Measurements from ENCODE around the gene STK32C.

- TF ChIP-seq CTCF (IDR thresholded peaks at IDR 0.05; ENCODE audit: insufficient read depth, low read length) (no peak), POLR2AphosphoS5 (IDR thresholded peaks at IDR 0.05; ENCODE audit: low read depth) (no peak), GABPA (IDR thresholded peaks at IDR 0.05; ENCODE audit: low read depth) (no peak), SPI1 (IDR thresholded peaks at IDR 0.05; ENCODE audit: borderline replicate concordance, low read depth) (no peak)
- TF ChIP-seq, protein P1, sequence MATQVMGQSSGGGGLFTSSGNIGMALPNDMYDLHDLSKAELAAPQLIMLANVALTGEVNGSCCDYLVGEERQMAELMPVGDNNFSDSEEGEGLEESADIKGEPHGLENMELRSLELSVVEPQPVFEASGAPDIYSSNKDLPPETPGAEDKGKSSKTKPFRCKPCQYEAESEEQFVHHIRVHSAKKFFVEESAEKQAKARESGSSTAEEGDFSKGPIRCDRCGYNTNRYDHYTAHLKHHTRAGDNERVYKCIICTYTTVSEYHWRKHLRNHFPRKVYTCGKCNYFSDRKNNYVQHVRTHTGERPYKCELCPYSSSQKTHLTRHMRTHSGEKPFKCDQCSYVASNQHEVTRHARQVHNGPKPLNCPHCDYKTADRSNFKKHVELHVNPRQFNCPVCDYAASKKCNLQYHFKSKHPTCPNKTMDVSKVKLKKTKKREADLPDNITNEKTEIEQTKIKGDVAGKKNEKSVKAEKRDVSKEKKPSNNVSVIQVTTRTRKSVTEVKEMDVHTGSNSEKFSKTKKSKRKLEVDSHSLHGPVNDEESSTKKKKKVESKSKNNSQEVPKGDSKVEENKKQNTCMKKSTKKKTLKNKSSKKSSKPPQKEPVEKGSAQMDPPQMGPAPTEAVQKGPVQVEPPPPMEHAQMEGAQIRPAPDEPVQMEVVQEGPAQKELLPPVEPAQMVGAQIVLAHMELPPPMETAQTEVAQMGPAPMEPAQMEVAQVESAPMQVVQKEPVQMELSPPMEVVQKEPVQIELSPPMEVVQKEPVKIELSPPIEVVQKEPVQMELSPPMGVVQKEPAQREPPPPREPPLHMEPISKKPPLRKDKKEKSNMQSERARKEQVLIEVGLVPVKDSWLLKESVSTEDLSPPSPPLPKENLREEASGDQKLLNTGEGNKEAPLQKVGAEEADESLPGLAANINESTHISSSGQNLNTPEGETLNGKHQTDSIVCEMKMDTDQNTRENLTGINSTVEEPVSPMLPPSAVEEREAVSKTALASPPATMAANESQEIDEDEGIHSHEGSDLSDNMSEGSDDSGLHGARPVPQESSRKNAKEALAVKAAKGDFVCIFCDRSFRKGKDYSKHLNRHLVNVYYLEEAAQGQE (IDR thresholded peaks at IDR 0.05; ENCODE audit: insufficient replicate concordance, low read depth) = no peak
These were observed 10.2 kb downstream of the STK32C start for GRCh38 chr10:132297526-132297925.
